GM12878 (cell line): Measurements from ENCODE around the gene FOXO3. TPM values are rescaled to one million over a fixed set of nuclear protein-coding genes. Genes with fewer than 3 reads are reported as not detected.

ENCODE experiments used
- ATAC-seq: fragments of 200-7000 bp; cut with Tn5 transposase; 3 replicates; pipeline ENCODE4 v1.9.1; 2020; ENCODE audit warnings: mild to moderate bottlenecking, moderate library complexity
- BruUV-seq: library from RNA; stranded (reverse); fragments of 400-500 nt; replicated peaks from 2 replicates; lab custom pipeline; 2021; lab: Mats Ljungman, UMichigan
- CTCF ChIA-PET: fragments of 300-600 bp; sonication (Branson Sonifier 250); formaldehyde crosslinking; extraction: SDS; loops from one replicate; lab custom pipeline; 2021; ENCODE audit warnings: inconsistent platforms; lab: Yijun Ruan, JAX
- POLR2A ChIA-PET: fragments of 350-600 bp; formaldehyde crosslinking; extraction: SDS; loops from one replicate; lab custom pipeline; 2021; ENCODE audit warnings: inconsistent platforms; lab: Charles Lee
- RAD21 ChIA-PET: fragments of 300-600 bp; sonication (Branson Sonifier 250); formaldehyde crosslinking; loops from one replicate; lab custom pipeline; 2023; ENCODE audit warnings: antibody characterized with exemption; ENCODE audit not compliant: unreplicated experiment; lab: Charles Lee
- SMC1A ChIA-PET: fragments of 300-600 bp; sonication (Branson Sonifier 250); formaldehyde crosslinking; loops from one replicate; lab custom pipeline; 2023; ENCODE audit not compliant: unreplicated experiment, uncharacterized antibody; lab: Charles Lee
- DNase-seq: peaks from one replicate; pipeline ENCODE4 v3.0.0-alpha.2; 2011; ENCODE audit warnings: low read depth, low spot score
- FAIRE-seq: peaks from 3 replicates; lab custom pipeline; 2011; peaks lifted over from hg19 to GRCh38; lab: Jason Lieb, UNC
- H2AFZ ChIP-seq: 2 replicates; pipeline ENCODE4 v1.6.0; 2011; ENCODE audit warnings: low read depth, low read length, control low read depth; ENCODE audit not compliant: control insufficient read depth
- H3K27ac ChIP-seq: 2 replicates; pipeline ENCODE4 v1.5.1; 2011; ENCODE audit warnings: control low read depth; ENCODE audit not compliant: control insufficient read depth, insufficient read depth
- H3K27me3 ChIP-seq, 2 experiments: replicated peaks in 1 of 2; 2 replicates each; pipeline versions ENCODE4 v1.6.0 to v1.6.1; 2011; ENCODE audit warnings: low read length in 1 of 2; ENCODE audit not compliant: control insufficient read depth in 2 of 2, insufficient read depth in 2 of 2
- H3K36me3 ChIP-seq, 2 experiments: 2 replicates each; pipeline ENCODE4 v1.5.1; 2011; ENCODE audit warnings: low read length in 1 of 2; ENCODE audit not compliant: control insufficient read depth in 2 of 2, insufficient read depth in 2 of 2
- H3K4me1 ChIP-seq: 2 replicates; pipeline ENCODE4 v1.6.1; 2011; ENCODE audit warnings: mild to moderate bottlenecking, low read length, moderate library complexity, mixed read lengths; ENCODE audit not compliant: control insufficient read depth, insufficient read depth
- H3K4me2 ChIP-seq: 2 replicates; pipeline ENCODE4 v1.6.0; 2011; ENCODE audit warnings: control low read depth; ENCODE audit not compliant: control insufficient read depth, insufficient read depth
- H3K4me3 ChIP-seq: fragments of 200-600 bp; sonication (generic); 2 replicates; pipeline ENCODE4 v1.5.1; 2016
- H3K79me2 ChIP-seq: 2 replicates; pipeline ENCODE4 v1.6.0; 2011; ENCODE audit warnings: low read length; ENCODE audit not compliant: control insufficient read depth, insufficient read depth
- H3K9ac ChIP-seq: 2 replicates; pipeline ENCODE4 v1.8.0; 2011; ENCODE audit warnings: low read length, control low read depth, mixed read lengths; ENCODE audit not compliant: control insufficient read depth, insufficient read depth
- H3K9me3 ChIP-seq: replicated peaks from 3 replicates; pipeline ENCODE4 v1.5.1; 2011; ENCODE audit warnings: mild to moderate bottlenecking, low read length; ENCODE audit not compliant: control insufficient read depth, insufficient read depth
- H4K20me1 ChIP-seq: 2 replicates; pipeline ENCODE4 v1.6.0; 2011; ENCODE audit not compliant: control insufficient read depth, insufficient read depth
- ATF3 ChIP-seq: IDR thresholded peaks from 2 replicates; pipeline ENCODE4 v1.6.1; 2011; ENCODE audit warnings: low read depth, mild to moderate bottlenecking, low read length, moderate library complexity, borderline replicate concordance; ENCODE audit errors: extremely low read depth
- BCL11A ChIP-seq: IDR thresholded peaks from 2 replicates; pipeline ENCODE4 v1.6.1; 2011; ENCODE audit warnings: low read depth, low read length
- CEBPZ ChIP-seq: fragments of 150-350 bp; IDR thresholded peaks from 2 replicates; pipeline ENCODE4 v1.6.1; 2016; ENCODE audit warnings: low read depth, low read length
- EGR1 ChIP-seq, 2 experiments: IDR thresholded peaks; 1 replicate in 1 of 2; 2 replicates in 1 of 2; pipeline ENCODE4 v1.6.1; 2011 to 2012; ENCODE audit warnings: low read depth in 2 of 2, low read length in 2 of 2, borderline replicate concordance in 1 of 2, mild to moderate bottlenecking in 1 of 2, moderate library complexity in 1 of 2
- EP300 ChIP-seq, 2 experiments: fragments of 150-350 bp in 1 of 2; IDR thresholded peaks; 2 replicates each; pipeline ENCODE4 v1.6.1; 2011 to 2012; ENCODE audit warnings: low read depth in 2 of 2, low read length in 2 of 2, borderline replicate concordance in 1 of 2, improper control_type of control experiment in 1 of 2, inconsistent platforms in 1 of 2; ENCODE audit not compliant: control insufficient read depth in 1 of 2
- HCFC1 ChIP-seq: fragments of 150-350 bp; IDR thresholded peaks from 2 replicates; pipeline ENCODE4 v1.6.1; 2014; ENCODE audit warnings: low read length
- IKZF1 ChIP-seq: fragments of 450-650 bp; conservative IDR thresholded peaks from 2 replicates; pipeline ENCODE4 v1.6.1; 2017; ENCODE audit warnings: antibody characterized with exemption, mild to moderate bottlenecking
- IKZF2 ChIP-seq, 2 experiments: fragments of 450-650 bp; IDR thresholded peaks; 2 replicates each; pipeline ENCODE4 v1.6.1; 2017; ENCODE audit warnings: mild to moderate bottlenecking in 2 of 2, moderate library complexity in 2 of 2
- NKRF ChIP-seq: fragments of 450-650 bp; conservative IDR thresholded peaks from 2 replicates; pipeline ENCODE4 v1.6.1; 2017; ENCODE audit warnings: mild to moderate bottlenecking, moderate library complexity
- NR2F1 ChIP-seq: fragments of 450-650 bp; conservative IDR thresholded peaks from 2 replicates; pipeline ENCODE4 v1.6.1; 2017; ENCODE audit warnings: mild to moderate bottlenecking
- PML ChIP-seq: IDR thresholded peaks from 2 replicates; pipeline ENCODE4 v1.6.1; 2012; ENCODE audit warnings: low read length, inconsistent platforms
- POLR2A ChIP-seq: IDR thresholded peaks from 2 replicates; pipeline ENCODE4 v1.6.1; 2011; ENCODE audit warnings: low read depth, mild to moderate bottlenecking, low read length
- RB1 ChIP-seq: fragments of 450-650 bp; formaldehyde crosslinking; IDR thresholded peaks from 2 replicates; pipeline ENCODE4 v1.6.1; 2017; ENCODE audit warnings: mild to moderate bottlenecking, borderline replicate concordance
- RELB ChIP-seq: fragments of 450-650 bp; IDR thresholded peaks from 2 replicates; pipeline ENCODE4 v1.6.1; 2017; ENCODE audit warnings: low read depth, mild to moderate bottlenecking, moderate library complexity
- TCF7 ChIP-seq: IDR thresholded peaks from 2 replicates; pipeline ENCODE4 v1.6.1; 2014; ENCODE audit warnings: antibody characterized with exemption, borderline replicate concordance
- USF2 ChIP-seq: IDR thresholded peaks from 2 replicates; pipeline ENCODE4 v1.6.1; 2011; ENCODE audit warnings: low read depth, low read length, improper control_type of control experiment, borderline replicate concordance
- WGBS: methylation state at CpG from one replicate; pipeline ENCODE4 v1.1.6; 2016; ENCODE audit warnings: low lambda C conversion rate; ENCODE audit not compliant: insufficient replicate concordance, insufficient coverage; ENCODE audit errors: missing lambda C conversion rate; 5-methylcytosine and 5-hydroxymethylcytosine counted together
- in situ Hi-C: fragments of 300-500 bp; cut with MboI; formaldehyde crosslinking; loops from 9 replicates; pipeline ENCODE4 v1.14.3; 2018; ENCODE audit warnings: mixed read lengths
- intact Hi-C: fragments of 100-400 bp; cut with micrococcal nuclease; formaldehyde crosslinking; loops from one replicate; pipeline ENCODE4 v1.14.2; 2022; ENCODE audit not compliant: unreplicated experiment
- polyA plus RNA-seq, 11 experiments: library from polyadenylated mRNA; depleted of rRNA in 4 of 11; unstranded in 6 of 11; stranded (reverse) in 5 of 11; fragments of >200 nt; fragmentation: Nextera tagmentation in 4 of 11; fragmentation: Illumina TruSeq in 1 of 11; extraction: Ambion mirVana in 4 of 11; extraction: Trizol in 1 of 11; gene quantifications; 1 replicate in 1 of 11; 2 replicates in 10 of 11; pipeline versions ENCODE4 v1.2.1 to v1.2.3, GENCODE V29; 2011 to 2016; ENCODE audit warnings: inconsistent platforms in 2 of 11, missing spikeins in 2 of 11, low read depth in 1 of 11
- total RNA-seq, 4 experiments: library from RNA; depleted of rRNA in 3 of 4; stranded (reverse); fragments of >200 nt in 3 of 4; fragmentation: Illumina TruSeq in 1 of 4; extraction: Trizol in 1 of 4; gene quantifications; 2 replicates each; pipeline versions ENCODE4 v1.2.1 to v1.2.3, GENCODE V29; 2013 to 2021

The FOXO3 gene
- total and polyA plus RNA-seq, 10 of the 15 experiments (the other 5 are each of a cell fraction or from before 2014, with no cell fraction given), result 0.82 to 4.5 (median 1.7) TPM

- intact Hi-C loops (no loop called here), in situ Hi-C loops (no loop called here)
- Histone ChIP-seq H3K27ac (no peak overlapping the region), H3K9me3 (no peaks in the 10 kb centered on the region), H2AFZ (no peak overlapping the region), H3K36me3 (no peaks in the 10 kb centered on the region), H4K20me1 (no peaks in the 10 kb centered on the region; the same call in 1 of the 2 replicates), H3K4me2 (0 out of 2 replicates have a peak overlapping the region, but pooled peaks have one; percentile 17), H3K4me3 (no peak overlapping the region), H3K79me2 (peaks cover 11% of the 10 kb centered on the region), H3K9ac (no peak overlapping the region), H3K27me3 (no peaks in the 10 kb centered on the region), H3K4me1 (peaks cover 13% of the 10 kb centered on the region; the same call in 1 of the 2 replicates)
- ChIA-PET CTCF (interaction anchor here (0.9 to 1.6 kb wide), 2 partner anchors 9 to 114 kb away, joined by 3 read pairs; no protein-coding TSS in a partner anchor), RAD21 (interaction anchor here (1.3 kb wide), 1 partner anchor 74 kb away, joined by 3 read pairs; no protein-coding TSS in a partner anchor), POLR2A (no interaction called here), SMC1A (interaction anchor here (1.0 to 1.5 kb wide), 3 partner anchors 9 to 42 kb away, joined by 3 to 7 read pairs (median 4); no protein-coding TSS in a partner anchor)
- BruUV-seq, result no TSS peak
- WGBS, result 5% methylated on average over 2 of the region's 2 CpGs
- peak; percentile 93 for ATAC-seq
- FAIRE-seq, result no peak
- DNase-seq, result no peak
- TF ChIP-seq NKRF, result no peak
- TF ChIP-seq TCF7, result no peak
- peak in 1 of 2 experiments; percentile 42; a peak in 1 of 4 replicates for TF ChIP-seq EP300 (IDR thresholded peaks at IDR 0.05; ENCODE audit: borderline replicate concordance in 1 of 2, control insufficient read depth in 1 of 2, low read depth in 2 of 2, low read length in 2 of 2)
- peak; percentile 24; the same call in 1 of the 2 replicates for TF ChIP-seq USF2
- TF ChIP-seq PML, result no peak
- TF ChIP-seq CEBPZ, result no peak
- peak; percentile 51 to 55 for TF ChIP-seq IKZF2 (IDR thresholded peaks at IDR 0.05)
- TF ChIP-seq ATF3, result no peak
- TF ChIP-seq POLR2A, result no peak
- TF ChIP-seq BCL11A, result 0 out of 2 replicates have a peak, but pooled peaks have one; percentile 27
- no peak for TF ChIP-seq HCFC1
- TF ChIP-seq IKZF1, result peak; percentile 33; the same call in 1 of the 2 replicates
- TF ChIP-seq RELB, result peak; percentile 68; the same call in 1 of the 2 replicates
- TF ChIP-seq EGR1 (IDR thresholded peaks at IDR 0.05; ENCODE audit: borderline replicate concordance in 1 of 2, low read depth in 2 of 2, low read length in 2 of 2), result peak in 1 of 2 experiments; percentile 46; a peak in 1 of 3 replicates
- no peak for TF ChIP-seq RB1
- TF ChIP-seq NR2F1, result no peak
These were observed 79.4 kb downstream of the FOXO3 start for GRCh38 chr6:108640104-108640503.
